Measurements from ENCODE around the gene MYPOP.
"Not testable (repeated sequence)": the region's sequence is repeated elsewhere in the genome, so short reads cannot be mapped to it uniquely, and the experiment has no call there.

MYPOP gene

GRCh38 chr19:45900738-45901431 is 1.5 kb downstream of the MYPOP start:
- peak overlapping the region; percentile 86; the same call in 1 of the 2 replicates for H3K4me3 ChIP-seq (ENCODE audit: low read depth, low read length)
- DNase-seq (ENCODE audit: low read depth), result no peak
- TF ChIP-seq, protein P1, sequence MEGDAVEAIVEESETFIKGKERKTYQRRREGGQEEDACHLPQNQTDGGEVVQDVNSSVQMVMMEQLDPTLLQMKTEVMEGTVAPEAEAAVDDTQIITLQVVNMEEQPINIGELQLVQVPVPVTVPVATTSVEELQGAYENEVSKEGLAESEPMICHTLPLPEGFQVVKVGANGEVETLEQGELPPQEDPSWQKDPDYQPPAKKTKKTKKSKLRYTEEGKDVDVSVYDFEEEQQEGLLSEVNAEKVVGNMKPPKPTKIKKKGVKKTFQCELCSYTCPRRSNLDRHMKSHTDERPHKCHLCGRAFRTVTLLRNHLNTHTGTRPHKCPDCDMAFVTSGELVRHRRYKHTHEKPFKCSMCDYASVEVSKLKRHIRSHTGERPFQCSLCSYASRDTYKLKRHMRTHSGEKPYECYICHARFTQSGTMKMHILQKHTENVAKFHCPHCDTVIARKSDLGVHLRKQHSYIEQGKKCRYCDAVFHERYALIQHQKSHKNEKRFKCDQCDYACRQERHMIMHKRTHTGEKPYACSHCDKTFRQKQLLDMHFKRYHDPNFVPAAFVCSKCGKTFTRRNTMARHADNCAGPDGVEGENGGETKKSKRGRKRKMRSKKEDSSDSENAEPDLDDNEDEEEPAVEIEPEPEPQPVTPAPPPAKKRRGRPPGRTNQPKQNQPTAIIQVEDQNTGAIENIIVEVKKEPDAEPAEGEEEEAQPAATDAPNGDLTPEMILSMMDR (IDR thresholded peaks at IDR 0.05; ENCODE audit: insufficient read depth, low read depth, low read length, missing control alignments), result no peak

DNA sequence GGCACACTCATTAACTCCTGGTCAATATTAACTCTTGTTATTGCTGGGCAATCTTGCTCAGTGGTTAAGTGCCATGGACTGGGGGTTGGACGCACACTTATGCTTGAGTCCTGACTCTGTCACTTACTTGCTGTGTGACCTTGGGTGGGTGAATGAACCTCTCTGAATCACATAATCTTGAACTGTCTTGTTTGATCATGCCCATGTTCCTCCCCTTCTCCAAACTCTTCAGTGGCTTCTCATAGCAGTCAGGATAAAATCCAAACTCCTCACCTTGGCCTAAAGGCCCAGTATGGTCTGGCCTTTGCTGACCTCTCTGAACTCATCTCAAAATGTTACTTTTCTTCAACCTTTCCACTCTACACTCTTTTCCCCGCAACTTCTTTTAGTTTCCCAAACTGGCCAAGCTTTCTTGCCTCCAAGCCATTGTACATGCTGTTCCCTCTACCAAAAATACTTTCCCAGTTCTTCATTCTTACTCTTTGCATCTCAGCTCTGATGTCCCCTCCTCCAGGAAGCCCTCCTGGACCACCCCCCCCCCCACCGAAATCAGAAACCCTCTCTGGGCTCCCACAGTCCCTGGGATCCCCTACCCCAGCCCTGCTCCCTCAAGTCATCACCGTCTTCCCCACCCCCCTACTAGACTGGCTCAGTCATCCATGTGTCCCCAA is 2.4 kb downstream of the MYPOP start:
- TF ChIP-seq, protein P1 (IDR thresholded peaks at IDR 0.05; ENCODE audit: insufficient read depth, low read depth, low read length, missing control alignments), result no peak
- no peak for DNase-seq (ENCODE audit: low read depth)
- no peak overlapping the region for H3K4me3 ChIP-seq (ENCODE audit: low read depth, low read length)

GRCh38 chr19:45899253-45899652 is 3.2 kb downstream of the MYPOP start:
- H3K4me3 ChIP-seq (ENCODE audit: low read depth, low read length), result no peak overlapping the region
- TF ChIP-seq, protein P1 (IDR thresholded peaks at IDR 0.05; ENCODE audit: insufficient read depth, low read depth, low read length, missing control alignments), result no peak
- DNase-seq (ENCODE audit: low read depth), result no peak

DNA sequence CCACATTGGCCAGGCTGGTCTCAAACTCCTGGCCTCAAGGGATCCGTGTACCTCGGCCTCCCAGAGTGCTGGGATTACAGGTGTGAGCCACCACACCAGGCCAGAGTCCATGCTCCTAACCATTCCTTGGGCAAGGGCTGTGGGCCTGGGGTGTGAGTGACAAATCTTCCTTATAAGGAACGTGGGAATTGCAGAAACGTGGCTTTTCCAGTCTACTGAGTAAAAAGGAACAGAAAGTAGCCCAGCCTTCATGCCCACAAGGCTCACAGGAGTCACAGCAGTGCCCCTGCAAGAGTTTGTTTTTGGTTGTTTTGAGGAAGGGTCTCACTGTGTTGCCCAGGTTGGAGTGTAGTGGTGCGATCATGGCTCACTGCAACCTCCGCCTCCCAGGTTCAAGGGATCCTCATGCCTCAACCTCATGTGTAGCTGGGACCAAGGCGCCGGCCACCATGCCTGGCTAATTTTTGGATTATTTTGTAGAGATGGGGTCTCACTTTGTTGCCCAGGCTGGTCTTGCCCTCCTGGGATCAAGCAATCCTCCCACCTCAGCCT is 5.1 kb downstream of the MYPOP start:
- no peak for DNase-seq (ENCODE audit: low read depth)
- TF ChIP-seq, protein P1 (IDR thresholded peaks at IDR 0.05; ENCODE audit: insufficient read depth, low read depth, low read length, missing control alignments), result no peak
- no peak overlapping the region for H3K4me3 ChIP-seq (ENCODE audit: low read depth, low read length)

DNA sequence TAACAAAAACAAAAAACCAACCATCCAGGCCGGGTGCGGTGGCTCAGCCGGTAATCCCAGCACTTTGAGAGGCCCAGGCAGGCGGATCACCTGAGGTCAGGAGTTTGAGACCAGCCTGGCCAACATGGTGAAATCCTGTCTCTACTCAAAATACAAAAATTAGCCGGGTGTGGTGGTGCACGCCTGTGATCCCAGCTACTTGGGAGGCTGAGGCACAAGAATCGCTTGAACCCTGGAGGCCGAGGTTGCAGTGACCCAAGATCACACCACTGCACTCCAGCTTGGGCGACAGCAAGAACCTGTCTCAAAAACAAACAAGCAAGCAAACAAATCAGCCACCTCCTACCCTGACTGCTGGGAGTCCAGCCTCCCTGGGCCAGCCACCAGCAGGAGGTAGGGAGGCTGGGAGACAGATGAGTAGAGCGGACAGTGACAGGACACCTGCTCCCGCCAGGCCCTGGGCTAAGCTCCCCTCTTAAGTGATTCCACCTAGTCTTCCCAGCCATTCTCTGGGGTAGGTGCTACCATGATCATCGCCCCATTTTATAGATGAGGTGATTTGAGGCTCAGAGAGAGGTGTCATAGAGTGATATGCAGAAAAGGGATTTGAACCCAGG is 6.3 kb downstream of the MYPOP start:
- H3K4me3 ChIP-seq (ENCODE audit: low read depth, low read length), result not testable (repeated sequence)

GRCh38 chr19:45895519-45895972 is 6.9 kb downstream of the MYPOP start:
- no peak overlapping the region for H3K4me3 ChIP-seq (ENCODE audit: low read depth, low read length)
- TF ChIP-seq, protein P1 (IDR thresholded peaks at IDR 0.05; ENCODE audit: insufficient read depth, low read depth, low read length, missing control alignments), result no peak
- no peak for DNase-seq (ENCODE audit: low read depth)

More for the DNA sequence above, 6.3 kb downstream of the MYPOP start:
- not testable (repeated sequence) for DNase-seq (ENCODE audit: low read depth)

DNA sequence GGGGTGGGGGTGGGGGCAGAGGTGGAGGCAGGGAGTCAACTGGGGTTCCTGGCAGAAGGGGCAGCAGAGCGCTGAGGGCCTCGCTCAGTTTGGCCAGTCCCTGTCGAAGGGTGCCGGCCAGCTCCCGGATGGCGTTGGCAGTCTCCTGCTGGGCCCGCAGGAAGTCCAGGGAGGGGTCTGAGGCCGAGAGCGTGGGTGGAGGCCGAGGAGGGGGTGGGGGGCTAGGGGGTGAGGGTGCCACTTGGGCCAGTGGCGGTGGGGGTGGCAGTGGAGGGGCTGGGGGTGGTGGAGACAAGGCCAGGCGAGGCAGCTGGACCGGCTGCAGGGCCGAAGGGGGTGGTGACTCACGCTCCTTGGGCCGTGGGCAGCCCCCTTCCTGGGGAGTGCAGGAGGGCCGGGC is 11.5 kb downstream of the MYPOP start:
- no peak for DNase-seq (ENCODE audit: low read depth)
- no peak overlapping the region for H3K4me3 ChIP-seq (ENCODE audit: low read depth, low read length)
- TF ChIP-seq, protein P1 (IDR thresholded peaks at IDR 0.05; ENCODE audit: insufficient read depth, low read depth, low read length, missing control alignments), result no peak

Measured in GM12865 (cell line).